Measurements from ENCODE around the gene SPAST. TPM values are rescaled to one million over a fixed set of nuclear protein-coding genes. Genes with fewer than 3 reads are reported as not detected.

Gene SPAST
- total and polyA plus RNA-seq, 10 donors, result 4.2 to 28.5 (median 20.0) TPM

- 93 to 98% (median 98%) methylated on average over 2 of the region's 2 CpGs for WGBS, 5 donors
- no peak overlapping the region for H3K4me3 ChIP-seq
- TF ChIP-seq POLR2AphosphoS5 (IDR thresholded peaks at IDR 0.05) (no peak), CTCF (IDR thresholded peaks at IDR 0.05 in 8 of 11, conservative IDR thresholded peaks at IDR 0.05 in 3 of 11) (no peak), POLR2A (IDR thresholded peaks at IDR 0.05) (no peak)
- H3K9me3 ChIP-seq, result no peaks in the 10 kb centered on the region
- H3K36me3 ChIP-seq, result peaks cover 0 to 51% (median 0%) of the 10 kb centered on the region in 6 donors
- intact Hi-C loops (cut with DNase I; ENCODE audit: low total_unique reads), result no loop called here
- no peak for DNase-seq
- H3K27ac ChIP-seq, result no peak overlapping the region
- H3K4me1 ChIP-seq, result peaks cover 2 to 78% (median 31%) of the 10 kb centered on the region in 6 donors
- H3K27me3 ChIP-seq (replicated peaks in 1 of 7), result no peaks in the 10 kb centered on the region
Observed at GRCh38 chr2:32067549-32067948, 4.2 kb downstream of the SPAST start.

DNA sequence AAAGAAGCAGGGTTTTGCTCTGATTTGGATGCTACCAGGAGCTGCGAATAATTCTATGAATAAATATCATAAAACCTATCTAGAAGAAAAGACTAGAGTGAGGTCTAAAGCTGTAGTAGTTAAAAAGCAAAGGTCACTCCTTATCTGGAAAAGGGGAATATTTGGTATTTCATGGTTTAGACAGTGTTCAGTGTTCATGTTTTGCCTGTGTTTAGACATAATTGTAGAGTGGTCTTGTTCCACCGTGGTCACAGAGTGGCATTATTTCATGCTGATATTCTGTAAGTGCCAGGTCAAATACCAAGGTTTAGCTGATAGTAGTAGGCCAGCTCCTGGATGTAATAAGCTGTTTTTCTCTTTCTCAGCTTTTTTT is 10.8 kb downstream of the SPAST start:
- H3K4me3 ChIP-seq, result no peak overlapping the region
- no peaks in the 10 kb centered on the region for H3K9me3 ChIP-seq
- intact Hi-C loops (cut with DNase I; ENCODE audit: low total_unique reads), result no loop called here
- peaks cover 0 to 69% (median 0%) of the 10 kb centered on the region in 6 donors for H3K36me3 ChIP-seq
- DNase-seq, result no peak
- no peaks in the 10 kb centered on the region for H3K27me3 ChIP-seq (replicated peaks in 1 of 7)
- H3K27ac ChIP-seq, result no peak overlapping the region
- WGBS, 5 donors, result 90 to 99% (median 93%) methylated on average over 2 of the region's 2 CpGs
- TF ChIP-seq POLR2AphosphoS5 (IDR thresholded peaks at IDR 0.05) (no peak), CTCF (IDR thresholded peaks at IDR 0.05 in 8 of 11, conservative IDR thresholded peaks at IDR 0.05 in 3 of 11) (no peak), POLR2A (IDR thresholded peaks at IDR 0.05) (no peak)
- H3K4me1 ChIP-seq, result peaks cover 0 to 45% (median under 1%) of the 10 kb centered on the region in 6 donors

- Histone ChIP-seq H3K4me3 (no peak overlapping the region), H3K27ac (no peak overlapping the region), H3K36me3 (peaks cover 0 to 63% (median 8%) of the 10 kb centered on the region in 6 donors), H3K9me3 (no peaks in the 10 kb centered on the region), H3K27me3 (replicated peaks in 1 of 7) (no peaks in the 10 kb centered on the region), H3K4me1 (no peaks in the 10 kb centered on the region)
- intact Hi-C loops (cut with DNase I; ENCODE audit: low total_unique reads), result no loop called here
- 94 to 100% (median 96%) methylated on average over 3 of the region's 3 CpGs for WGBS, 5 donors
- no peak for TF ChIP-seq POLR2A (IDR thresholded peaks at IDR 0.05)
- TF ChIP-seq POLR2AphosphoS5 (IDR thresholded peaks at IDR 0.05), result no peak
- TF ChIP-seq CTCF (IDR thresholded peaks at IDR 0.05 in 8 of 11, conservative IDR thresholded peaks at IDR 0.05 in 3 of 11), result no peak
- DNase-seq, result no peak
Observed at GRCh38 chr2:32095671-32096070, 32.3 kb downstream of the SPAST start.

DNA sequence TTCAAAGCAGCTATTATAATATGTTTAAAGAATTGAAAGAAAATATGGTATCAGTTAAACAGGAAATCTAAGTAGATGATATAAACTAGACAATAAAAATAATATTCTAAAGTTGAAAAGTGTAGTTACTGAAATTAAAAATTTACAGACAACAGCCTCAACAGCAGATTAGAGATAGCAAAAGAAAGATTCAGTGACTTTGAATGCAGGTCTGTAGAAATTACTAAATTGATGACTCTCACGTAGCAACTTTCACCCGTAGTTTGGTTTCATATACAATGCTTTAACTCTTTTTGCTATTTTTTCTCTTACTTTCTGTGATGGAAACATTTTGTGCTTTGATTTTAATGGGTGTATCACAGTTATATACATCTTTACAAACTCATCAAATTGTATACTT is 44.8 kb downstream of the SPAST start:
- Histone ChIP-seq H3K36me3 (peaks cover 0 to 65% (median 27%) of the 10 kb centered on the region in 6 donors), H3K27me3 (replicated peaks in 1 of 7) (no peaks in the 10 kb centered on the region), H3K9me3 (peaks cover 0 to 10% (median 3%) of the 10 kb centered on the region in 8 donors), H3K4me3 (no peak overlapping the region), H3K27ac (no peak overlapping the region), H3K4me1 (no peaks in the 10 kb centered on the region)
- 87 to 98% (median 95%) methylated on average over 2 of the region's 2 CpGs for WGBS, 5 donors
- TF ChIP-seq CTCF (IDR thresholded peaks at IDR 0.05 in 8 of 11, conservative IDR thresholded peaks at IDR 0.05 in 3 of 11), result no peak
- no peak for TF ChIP-seq POLR2AphosphoS5 (IDR thresholded peaks at IDR 0.05)
- TF ChIP-seq POLR2A (IDR thresholded peaks at IDR 0.05), result no peak
- no peak for DNase-seq
- intact Hi-C loops (cut with DNase I; ENCODE audit: low total_unique reads), result no loop called here
